GM18858 (cell line): ENCODE data around the gene RHOBTB3.
"Not testable (repeated sequence)": the region's sequence is repeated elsewhere in the genome, so short reads cannot be mapped to it uniquely, and the experiment has no call there.

Source experiments
- ATAC-seq: cut with Tn5 transposase; IDR thresholded peaks from one replicate; pipeline ENCODE4 v1.9.1; 2021; ENCODE audit not compliant: unreplicated experiment

RHOBTB3 gene

DNA sequence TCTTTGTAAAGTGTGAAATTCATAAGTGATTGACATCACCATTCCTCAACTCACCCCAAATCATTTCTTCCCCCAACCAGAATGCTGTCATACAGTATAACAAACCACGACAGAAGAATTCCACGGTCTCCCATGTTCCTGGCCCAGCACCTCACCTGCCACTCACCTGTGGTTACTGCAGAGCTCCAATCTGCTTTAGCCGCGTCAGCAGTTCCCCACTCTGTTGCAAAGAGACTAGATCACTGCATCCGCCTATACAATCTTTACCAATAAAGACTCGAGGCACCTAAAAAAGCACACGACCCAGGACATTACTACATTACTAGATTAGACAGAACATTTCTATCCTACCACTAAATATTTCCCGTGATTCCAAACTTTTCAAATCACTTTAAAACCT is 85.2 kb downstream of the RHOBTB3 start:
- ATAC-seq, result no peak

DNA sequence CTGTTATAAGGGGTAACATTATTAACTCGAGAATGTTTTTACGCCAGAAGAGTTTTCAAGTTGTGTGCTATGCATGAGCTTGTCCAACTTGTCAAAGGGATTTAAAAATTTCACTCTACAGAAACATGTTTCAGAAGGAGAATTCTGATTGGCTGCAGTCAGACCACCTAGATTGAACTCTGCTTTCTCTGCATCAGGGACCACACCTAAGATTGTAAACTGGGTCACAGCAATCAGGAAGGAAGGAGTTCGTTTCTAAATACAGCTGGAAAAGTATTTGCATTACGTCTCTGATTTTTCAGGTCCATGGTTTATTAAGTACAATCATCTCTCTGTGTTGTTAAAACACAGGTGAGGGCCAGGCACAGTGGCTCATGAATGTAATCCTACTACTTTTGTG is 85.6 kb downstream of the RHOBTB3 start:
- no peak for ATAC-seq

DNA sequence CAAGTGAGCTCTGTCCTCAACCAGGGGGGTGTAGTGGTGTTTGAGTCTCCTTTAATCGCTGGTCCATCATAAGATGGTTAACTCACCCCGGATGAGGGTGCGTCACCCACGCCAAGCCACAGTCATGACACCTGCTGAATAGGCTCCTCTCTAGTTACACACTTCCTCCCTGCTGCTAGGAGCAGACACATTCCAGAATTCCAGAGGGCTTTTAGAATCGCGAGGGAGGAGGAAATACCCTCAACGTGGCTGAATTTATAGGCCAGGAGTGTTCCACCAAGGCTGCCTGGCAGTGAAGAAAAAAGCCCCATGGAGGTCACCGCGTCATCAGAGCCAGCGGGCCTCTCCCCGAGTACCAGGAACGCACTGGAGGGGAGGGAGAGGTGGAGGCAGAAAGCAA is 86.3 kb downstream of the RHOBTB3 start:
- no peak for ATAC-seq

DNA sequence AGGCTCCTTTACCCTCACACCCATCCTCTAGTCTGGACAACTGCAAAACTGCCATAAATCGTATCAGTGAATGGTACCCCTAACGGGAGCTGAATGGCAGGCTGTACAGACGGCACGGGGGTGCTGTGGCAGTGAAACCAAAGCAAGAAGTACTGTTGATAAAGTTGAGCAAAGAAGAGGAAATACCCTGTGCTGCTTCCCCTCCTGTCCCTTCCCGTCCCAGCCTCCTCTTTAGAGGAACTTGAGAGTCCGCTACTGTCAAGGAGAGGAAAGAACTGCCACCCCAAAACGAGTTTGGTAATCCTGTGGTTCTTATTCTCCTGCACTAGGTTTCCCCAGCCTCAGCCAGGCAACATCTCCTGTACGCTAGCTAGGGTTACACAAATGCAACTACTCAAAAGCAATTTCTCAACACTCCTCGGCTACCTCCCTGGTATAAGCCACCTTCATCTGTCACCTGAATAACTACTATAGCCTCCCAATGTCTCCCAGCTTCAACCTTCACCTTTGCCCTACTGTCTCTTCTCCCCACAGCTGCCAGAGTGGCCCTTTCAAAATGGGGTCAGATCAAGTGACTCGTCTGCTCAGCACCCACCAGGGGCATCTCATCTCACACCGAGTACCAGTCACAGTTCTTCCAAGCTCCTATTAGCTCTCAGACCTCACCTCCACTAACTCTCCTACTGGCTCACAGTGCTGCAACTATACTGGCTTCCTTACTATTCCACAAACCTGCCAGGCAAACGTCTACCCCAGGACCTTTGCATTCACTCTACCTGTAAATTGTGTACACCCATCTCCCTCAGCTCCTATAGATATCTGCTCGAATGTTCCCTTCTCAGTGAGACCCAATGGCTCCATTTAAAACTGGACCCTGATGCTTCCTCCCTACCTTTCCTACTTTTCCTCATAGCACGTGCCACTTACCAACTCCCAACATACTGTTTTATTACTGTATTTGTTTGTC is 87.3 kb downstream of the RHOBTB3 start:
- ATAC-seq, result no peak

DNA sequence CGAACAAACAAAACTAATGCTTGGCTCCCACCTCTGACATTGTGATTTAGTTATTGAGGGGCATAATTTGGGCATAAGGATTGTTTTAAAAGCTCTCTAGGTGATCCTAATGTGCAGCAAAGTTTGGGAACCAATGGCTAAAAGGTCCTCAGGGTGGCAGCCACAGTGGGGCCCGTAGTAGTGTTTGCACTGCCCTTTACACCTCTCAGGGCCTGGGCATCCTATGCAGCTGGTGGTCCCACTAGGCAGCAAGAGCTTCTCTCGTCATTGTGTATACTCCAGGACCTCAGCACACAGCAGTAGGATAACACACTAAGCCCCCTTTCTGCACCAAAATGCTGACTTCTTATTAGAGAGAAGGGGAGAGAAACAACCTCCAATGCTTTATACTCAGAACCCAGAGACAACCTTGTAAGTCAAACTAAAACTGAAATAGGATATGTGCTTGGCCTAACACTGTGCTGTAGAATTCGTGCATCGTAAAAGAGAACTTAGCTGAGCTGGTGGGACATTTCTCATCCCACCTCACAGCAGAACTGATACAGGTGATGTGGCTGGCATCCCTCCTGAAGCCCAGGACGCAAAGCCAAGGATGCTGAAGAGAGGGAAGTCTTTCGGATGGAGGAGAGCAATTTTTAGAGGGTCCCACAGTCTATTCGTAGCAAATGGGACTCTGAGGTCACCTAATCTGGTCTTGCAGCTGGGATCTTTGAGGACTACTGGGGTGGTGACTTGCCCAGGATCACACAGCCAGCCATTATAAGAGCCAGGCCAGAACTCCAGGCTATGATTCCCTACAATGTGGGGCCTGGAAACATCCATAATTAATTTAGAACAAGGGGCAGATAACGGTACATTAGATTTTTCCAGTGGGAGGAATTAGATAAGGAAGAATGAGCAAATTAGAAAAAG is 90.2 kb downstream of the RHOBTB3 start:
- ATAC-seq, result peak; percentile 38

DNA sequence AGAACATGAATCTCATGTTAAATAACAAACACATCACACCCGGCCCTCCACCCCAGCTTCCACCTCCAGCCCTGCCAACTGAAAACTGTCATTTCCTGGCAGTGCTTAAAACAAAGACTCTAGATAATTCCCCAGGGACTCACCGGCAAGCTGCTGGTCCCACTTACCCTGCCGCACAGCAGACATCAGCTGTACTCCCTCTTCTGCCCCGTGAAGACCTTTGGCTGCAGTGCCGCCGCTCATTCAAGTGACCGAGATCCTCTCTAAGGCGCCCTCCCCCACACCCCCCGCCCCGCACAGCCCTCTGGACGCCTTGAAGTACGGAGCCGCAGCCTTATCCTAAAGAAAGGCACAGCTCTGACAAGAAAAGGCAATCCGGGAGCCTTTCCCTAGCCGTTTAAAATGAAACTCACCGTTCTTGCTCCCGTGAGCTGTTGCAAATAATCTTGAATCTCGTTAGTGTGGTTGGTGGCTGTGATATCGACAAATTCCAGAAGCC is 91.0 kb downstream of the RHOBTB3 start:
- peak; percentile 30 for ATAC-seq

DNA sequence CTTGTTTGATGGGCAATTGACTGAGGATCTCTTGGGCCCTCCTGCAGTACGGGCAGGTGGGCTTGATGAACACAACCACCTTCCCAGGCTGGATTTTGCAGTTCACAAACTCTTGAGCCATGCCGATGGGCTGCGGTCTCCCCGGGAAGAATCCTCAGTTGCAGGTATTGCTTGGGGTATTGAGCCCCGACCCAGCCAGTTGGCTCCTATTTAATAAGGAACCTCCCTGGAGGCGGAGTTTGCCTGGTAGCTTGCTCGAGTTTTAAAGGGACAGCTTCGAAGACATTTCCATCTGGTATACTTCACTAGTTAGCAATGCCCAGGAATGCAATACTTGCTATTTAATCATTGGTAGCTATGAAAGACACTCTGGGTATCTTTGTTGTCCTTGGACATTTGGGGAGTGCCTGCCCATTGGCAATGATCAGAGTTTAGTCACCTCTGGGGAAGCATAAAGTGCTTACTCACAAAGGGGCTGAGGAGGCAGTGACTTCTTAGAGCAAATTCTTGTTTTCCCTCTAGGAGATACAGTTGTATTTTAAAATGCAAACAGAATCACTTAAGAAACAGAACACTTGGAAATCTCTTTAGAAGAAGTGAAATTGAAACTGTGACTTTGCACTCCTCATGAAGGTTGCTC is 91.5 kb downstream of the RHOBTB3 start, which contains the start of gene GLRX:
Gene GLRX, minus strand, starts transcription at position 185 of the 640 bp plus-strand sequence. Its CDS starts 64 bp downstream, at position 121.
- ATAC-seq, result peak; percentile 32

DNA sequence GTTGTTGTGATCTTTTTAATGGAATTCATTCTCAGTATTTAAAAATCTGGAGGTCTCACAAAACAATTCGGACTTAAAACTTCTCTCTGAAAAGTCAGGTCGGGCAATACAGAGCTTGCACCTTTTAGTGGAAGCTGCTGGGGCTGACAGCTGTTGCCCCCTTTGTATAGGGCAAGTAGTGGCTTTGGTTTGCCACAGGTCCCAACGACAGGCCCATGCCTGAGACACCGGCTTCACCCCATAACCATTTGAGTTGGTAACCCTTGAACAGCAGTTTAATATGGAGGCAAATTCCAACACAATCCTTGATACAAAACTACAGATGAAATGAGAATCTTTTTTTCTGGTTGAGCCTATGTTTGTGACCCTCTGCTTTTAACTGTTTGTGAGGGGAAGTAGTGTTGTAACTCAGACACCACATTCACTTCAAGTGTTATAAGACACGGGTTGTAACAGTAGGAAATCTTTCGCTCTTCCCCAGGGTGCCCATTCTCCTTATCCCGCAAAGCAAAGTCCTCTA is 92.1 kb downstream of the RHOBTB3 start:
- no peak for ATAC-seq

DNA sequence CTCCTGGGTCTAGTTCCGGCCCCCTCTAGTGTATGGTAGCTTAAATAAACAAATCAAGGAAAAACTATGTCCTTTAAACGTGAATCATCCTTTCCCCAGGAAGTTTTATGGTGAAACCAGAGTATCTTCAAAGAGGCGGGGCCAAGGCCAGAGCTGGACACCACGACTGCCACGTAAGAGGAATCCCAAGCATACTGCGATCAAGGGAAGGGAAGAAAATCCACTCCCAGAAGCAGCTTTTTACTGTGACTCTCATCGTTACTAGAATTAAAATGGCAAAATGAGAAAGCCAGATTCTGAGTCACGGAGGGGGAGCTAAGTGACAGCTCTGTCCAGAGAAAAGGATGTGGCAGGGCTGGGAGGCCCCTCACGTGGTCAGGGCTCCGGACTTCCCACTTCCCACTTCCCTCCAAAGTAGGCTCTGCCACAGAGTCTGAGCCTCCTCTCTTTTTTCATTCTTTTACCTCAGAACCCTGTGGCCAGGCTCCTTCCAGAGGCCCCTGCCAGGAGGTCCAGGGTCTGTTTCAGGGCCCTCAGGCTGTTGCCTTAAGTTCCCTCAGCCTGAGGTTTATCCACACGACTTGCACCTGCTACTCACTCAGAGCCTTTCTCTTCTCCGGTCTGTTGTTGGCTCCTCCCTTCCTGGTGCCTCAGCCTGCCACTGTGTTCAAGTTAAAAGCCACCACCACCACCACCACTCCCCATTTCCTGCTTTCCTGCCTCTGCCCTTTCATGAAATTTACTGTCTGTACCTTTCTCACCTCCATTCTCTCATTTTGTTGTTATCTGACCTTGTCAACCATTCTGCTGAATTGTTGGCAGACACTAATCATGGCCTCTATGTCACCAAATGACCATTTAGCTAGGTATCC is 92.8 kb downstream of the RHOBTB3 start:
- peak; percentile 32 for ATAC-seq

DNA sequence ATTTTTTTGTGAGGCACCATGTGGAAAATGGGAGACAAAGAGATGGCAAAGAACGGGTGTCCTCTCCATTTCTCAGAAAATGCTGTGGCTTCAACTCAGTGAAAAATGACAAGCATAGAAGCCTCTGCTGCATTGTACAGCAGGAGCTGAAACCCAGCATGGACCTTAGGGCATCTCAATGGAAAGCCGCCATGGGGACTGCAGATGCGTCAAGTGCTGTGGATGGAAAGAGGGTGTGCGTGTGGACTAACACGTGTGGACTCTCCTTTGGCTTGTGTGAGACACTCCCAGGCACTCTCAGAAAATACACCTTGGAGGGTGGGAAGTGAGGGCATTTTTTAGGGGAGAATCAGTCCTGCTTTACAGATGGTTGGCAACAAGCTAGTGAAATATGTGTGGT is 93.6 kb downstream of the RHOBTB3 start:
- ATAC-seq, result no peak

DNA sequence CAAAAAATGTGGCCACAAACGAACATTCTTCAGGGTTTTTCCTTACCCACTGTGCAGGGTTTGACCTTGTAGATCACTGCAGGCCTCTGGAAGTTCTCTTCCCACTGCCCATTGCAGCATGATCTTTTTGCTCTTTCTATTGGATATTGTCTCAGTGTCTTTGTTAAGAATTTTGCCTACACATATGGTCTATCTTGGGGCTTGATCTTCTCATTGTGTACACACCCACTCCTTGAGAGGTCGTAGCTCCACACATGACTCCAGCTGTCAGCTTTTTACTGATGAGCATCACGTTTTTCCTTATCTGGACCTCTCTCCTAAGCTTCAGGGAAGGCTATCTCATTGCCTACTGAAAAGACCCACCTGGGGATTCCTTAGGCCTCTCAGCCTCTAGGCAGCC is 94.4 kb downstream of the RHOBTB3 start:
- no peak for ATAC-seq

DNA sequence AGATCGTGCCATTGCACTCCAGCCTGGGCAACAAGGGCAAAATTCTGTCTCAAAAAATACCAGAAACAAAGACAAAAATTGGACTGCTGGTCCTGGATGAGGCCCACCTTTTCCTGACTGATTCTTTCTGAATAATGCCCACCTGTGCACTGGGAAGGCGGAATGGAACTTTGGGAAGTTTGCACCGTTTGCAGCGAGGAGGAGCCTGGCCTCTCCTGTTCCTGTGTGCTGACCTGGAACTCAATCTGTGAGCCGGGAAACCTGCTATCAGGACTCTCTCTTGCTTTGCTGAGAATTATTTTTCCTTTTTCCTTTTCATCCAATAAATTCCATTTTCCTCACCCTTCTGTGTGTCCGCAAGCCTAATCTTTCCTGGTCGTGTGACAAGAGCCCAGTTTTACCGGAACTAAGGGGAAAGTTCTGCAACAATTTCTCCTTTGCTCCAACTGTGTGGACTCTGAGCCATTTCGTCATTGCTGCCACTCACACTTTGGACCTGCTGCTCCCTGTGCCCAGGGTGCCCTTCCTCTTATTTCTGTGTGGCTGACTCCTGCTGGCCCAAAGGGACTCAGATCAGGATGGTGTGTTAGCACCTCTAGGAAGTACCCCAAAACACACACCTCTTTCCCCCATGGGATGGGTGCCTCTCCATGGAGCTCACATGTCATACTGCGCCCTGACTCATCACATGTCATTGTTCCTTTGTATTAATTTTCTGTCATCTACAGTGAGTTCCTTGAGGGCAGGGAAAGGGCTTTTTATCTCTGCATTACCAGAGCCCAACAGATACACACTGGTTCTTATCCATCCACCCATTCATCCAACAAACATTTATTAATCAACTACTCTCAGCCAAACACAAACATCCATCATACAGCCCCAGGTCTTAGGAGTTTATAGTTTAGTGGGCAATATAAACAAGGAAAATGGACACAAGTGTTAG is 96.1 kb downstream of the RHOBTB3 start:
- ATAC-seq, result no peak

DNA sequence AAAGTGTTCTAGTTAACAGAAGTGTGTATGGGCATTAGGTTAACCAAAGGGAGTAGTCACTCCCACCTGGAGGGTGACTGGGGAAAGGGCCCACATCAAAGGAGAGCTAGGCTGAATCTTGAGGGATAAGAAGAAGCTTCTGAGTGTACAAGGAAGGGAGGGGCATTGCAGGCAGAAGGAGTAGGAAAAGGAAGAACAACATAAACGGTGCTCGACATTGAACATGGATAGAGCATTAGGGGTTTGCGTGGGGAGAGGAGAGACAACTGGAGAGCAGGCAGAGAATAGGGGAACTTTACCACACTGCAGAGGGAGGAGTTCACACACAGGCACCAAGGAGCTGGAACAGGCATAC is 96.7 kb downstream of the RHOBTB3 start:
- ATAC-seq, result no peak

DNA sequence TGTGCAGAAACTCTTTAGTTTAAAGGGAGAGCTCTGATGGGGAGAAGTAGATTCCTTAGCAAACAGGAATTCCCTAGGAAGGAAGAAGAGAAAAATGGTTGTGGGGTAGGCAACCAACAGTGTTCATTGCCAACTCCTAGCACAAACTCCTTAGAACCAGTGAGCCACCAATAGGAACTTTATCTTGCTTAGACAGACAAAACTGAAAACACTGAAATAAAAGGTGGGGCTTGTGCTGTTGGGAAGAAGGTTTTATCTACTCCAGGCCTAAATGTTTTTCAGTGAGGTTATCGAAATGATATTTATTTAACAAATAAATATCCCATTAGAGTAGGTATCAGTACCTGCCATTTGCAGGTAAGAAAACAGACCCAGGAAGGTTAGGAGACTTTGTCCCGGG is 99.1 kb downstream of the RHOBTB3 start:
- ATAC-seq, result no peak

DNA sequence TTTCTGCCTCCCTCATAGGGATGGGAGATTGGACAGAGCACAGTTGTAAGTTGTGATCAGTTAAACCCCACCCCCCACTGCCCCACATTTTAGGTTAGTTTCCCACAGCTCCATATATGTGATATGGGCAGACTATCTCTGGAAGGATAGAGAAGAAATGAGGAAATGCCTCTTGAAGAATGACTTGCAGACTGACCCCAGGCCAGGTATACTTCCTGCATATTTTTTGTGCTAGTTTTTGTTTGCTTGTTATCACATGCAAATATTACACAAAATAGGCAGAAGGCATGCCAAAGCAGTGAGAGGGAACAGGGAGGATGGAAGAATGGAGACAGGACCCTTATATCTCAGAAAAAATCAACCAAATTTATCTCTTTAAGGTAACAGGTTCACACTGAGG is 101.5 kb downstream of the RHOBTB3 start:
- no peak for ATAC-seq

DNA sequence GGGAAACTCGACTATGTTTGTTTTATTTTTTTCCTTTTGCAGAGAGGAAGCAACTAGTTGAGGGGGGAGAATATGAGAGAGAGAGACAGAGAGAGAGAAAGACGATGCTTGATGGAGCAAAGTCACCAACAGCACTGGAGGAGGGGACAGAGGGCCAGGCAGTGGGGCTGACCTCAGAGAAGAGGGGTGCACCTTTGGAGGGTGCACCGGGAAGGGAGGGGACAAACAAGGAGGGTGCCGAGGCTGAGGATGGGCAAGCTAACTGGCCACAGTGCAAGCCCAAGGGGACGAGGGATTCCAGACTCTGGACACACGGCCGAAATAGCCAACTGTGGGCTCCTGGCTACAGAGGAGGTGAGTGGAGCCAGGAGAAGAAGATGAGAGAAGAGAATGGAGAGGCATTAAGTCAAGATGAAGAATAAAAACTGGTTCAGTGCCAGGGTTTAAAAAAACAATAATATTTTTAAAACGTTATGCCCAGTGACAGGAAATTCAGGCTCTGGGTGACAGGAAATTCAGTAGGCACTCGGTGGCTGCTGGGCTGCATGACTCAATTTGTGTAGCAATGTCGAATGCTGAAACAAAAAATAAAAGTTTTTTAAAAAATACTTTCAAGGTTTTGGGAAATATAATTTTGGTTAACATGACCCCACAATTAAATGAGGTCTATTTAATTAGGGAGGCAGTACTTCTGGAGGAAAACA is 104.7 kb downstream of the RHOBTB3 start:
- no peak for ATAC-seq

DNA sequence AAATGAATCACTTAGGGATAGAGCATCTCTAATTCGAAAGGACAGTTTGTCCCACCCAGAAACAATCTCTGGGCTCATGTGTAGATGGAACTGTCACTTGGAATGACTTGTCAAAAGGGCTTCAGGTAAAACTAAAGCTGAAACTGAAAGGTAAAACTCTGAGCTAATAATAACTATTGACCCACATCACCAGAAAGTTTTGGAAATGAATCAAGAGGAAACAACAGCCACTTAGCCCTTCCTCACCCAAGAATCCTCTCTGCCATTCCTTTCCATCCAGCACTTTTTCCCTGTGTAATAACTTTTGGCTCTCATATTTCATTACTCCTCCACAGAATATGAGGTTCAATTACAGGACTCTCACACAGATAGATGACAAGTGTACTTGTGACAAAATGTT is 105.4 kb downstream of the RHOBTB3 start:
- peak; percentile 18 for ATAC-seq

DNA sequence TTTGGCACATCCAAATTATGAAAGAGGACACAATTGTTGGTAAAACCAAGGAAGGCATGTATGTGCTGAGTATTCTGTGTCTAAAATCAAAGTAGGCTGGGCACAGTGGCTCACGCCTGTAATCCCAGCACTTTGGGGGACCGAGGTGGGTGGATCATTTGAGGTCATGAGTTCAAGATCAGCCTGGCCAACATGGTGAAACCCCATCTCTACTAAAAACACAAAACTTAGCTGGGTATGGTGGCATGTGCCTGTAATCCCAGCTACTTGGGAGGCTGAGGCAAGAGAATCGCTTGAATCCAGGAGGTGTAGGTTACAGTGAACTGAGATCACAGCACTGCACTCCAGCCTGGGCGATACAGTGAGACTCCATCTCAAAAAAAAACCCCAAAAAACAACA is 105.8 kb downstream of the RHOBTB3 start:
- not testable (repeated sequence) for ATAC-seq
